ENCODE results near the gene RBP4.
"Not testable (repeated sequence)": the region's sequence is repeated elsewhere in the genome, so short reads cannot be mapped to it uniquely, and the experiment has no call there.

The RBP4 gene

DNA sequence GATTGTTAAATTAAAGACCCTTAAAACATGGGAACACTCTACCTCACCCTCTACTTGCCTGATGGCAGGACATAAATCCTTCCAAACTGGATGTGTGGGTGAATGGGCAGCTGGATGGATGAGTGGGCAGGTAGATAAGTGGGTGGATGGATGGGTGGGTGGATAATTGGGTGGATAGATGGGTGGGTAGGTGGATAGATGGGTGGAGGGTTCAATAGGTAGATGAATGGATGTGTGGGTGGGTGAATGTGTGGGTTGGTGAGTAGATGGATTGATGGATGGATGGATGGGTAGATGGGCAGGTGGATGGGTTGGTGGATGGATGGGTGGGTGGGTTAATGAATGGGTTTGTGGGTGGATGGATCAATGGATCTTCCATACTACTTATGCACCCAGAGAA lies 53.5 kb downstream of the RBP4 start:
- POLR2A ChIA-PET = no interaction called here
- DNase-seq (ENCODE audit: extremely low spot score) = no peak
- CTCF ChIA-PET = no interaction called here
- TF ChIP-seq FOXK2 (IDR thresholded peaks at IDR 0.05) (no peak), SUZ12 (IDR thresholded peaks at IDR 0.05) (no peak), FOXA1 (IDR thresholded peaks at IDR 0.05) (no peak), L3MBTL2 (conservative IDR thresholded peaks at IDR 0.05) (no peak), ELF4 (IDR thresholded peaks at IDR 0.05) (no peak), ZNF384 (IDR thresholded peaks at IDR 0.05) (no peak), ARNT (IDR thresholded peaks at IDR 0.05) (no peak), NFRKB (IDR thresholded peaks at IDR 0.05) (no peak), TARDBP (IDR thresholded peaks at IDR 0.05) (no peak)
- TF ChIP-seq, protein P1, sequence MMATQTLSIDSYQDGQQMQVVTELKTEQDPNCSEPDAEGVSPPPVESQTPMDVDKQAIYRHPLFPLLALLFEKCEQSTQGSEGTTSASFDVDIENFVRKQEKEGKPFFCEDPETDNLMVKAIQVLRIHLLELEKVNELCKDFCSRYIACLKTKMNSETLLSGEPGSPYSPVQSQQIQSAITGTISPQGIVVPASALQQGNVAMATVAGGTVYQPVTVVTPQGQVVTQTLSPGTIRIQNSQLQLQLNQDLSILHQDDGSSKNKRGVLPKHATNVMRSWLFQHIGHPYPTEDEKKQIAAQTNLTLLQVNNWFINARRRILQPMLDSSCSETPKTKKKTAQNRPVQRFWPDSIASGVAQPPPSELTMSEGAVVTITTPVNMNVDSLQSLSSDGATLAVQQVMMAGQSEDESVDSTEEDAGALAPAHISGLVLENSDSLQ (IDR thresholded peaks at IDR 0.05) = no peak

DNA sequence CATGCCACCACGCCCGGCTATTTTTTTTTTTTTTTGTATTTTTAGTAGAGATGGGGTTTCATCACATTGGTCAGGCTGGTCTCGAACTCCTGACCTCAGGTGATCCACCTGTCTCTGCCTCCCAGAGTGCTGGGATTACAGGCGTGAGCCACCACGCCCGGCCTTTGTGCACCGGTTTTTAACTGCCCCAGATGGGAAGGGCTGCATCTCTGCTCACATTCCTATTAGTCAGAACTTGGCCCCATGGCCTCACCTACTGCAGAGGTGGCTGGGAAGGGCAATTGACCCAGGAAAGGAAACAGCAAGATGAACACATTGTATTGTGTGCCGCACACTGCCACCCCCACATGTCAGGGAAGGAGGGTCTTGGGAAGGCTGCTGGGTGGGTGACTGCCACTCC lies 54.0 kb downstream of the RBP4 start:
- POLR2A ChIA-PET, CTCF ChIA-PET: not testable (repeated sequence)

DNA sequence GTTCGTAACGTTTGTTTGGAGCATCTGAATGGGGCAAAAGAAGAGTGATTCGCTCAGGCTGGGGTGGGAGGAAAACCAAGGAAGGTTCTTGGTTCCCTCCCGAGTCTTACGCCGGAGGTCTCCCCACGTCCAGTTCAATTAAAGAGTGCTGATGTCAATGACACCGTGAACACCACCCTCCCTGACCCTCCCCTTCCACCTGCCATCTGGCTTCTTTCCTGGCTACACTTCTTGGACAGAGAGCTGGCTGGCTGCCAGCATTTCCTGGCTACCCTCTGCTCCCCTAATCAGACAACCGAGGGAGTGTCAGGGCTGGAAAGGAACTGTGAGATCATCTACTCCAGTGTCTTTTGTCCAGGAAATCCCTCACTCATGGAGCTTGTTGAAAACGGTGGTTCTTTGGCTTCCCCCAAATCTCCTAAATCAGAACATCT lies 58.7 kb downstream of the RBP4 start:
- ChIA-PET POLR2A (interaction anchor here (0.6 kb wide), 1 partner anchor 160 kb away, joined by 3 read pairs; the partner anchor contains the start of gene FRA10AC1), CTCF (interaction anchor here (0.5 to 2.1 kb wide), 11 partner anchors 11 to 273 kb away, joined by 3 to 7 read pairs (median 3); partner anchors contain the start of genes CEP55 and MYOF)
- TF ChIP-seq SUZ12 (IDR thresholded peaks at IDR 0.05) (no peak), HDGF (IDR thresholded peaks at IDR 0.05; ENCODE audit: borderline replicate concordance) (no peak), FOXA1 (IDR thresholded peaks at IDR 0.05) (no peak), TARDBP (IDR thresholded peaks at IDR 0.05) (no peak), LEF1 (IDR thresholded peaks at IDR 0.05; ENCODE audit: borderline replicate concordance) (no peak), FOXK2 (IDR thresholded peaks at IDR 0.05) (no peak), FOXM1 (IDR thresholded peaks at IDR 0.05; ENCODE audit: borderline replicate concordance) (no peak), CTBP1 (IDR thresholded peaks at IDR 0.05; ENCODE audit: borderline replicate concordance) (no peak), ELF4 (IDR thresholded peaks at IDR 0.05) (no peak), SP1 (IDR thresholded peaks at IDR 0.05) (no peak), BHLHE40 (IDR thresholded peaks at IDR 0.05; ENCODE audit: borderline replicate concordance) (no peak), L3MBTL2 (conservative IDR thresholded peaks at IDR 0.05) (no peak)
- TF ChIP-seq, protein P1 (IDR thresholded peaks at IDR 0.05) = no peak
- DNase-seq (ENCODE audit: extremely low spot score) = no peak

More for the DNA sequence above, 54.0 kb downstream of the RBP4 start:
- DNase-seq (ENCODE audit: extremely low spot score) = not testable (repeated sequence)

Measured in HEK293T (cell line).